Colonic mucosa (tissue), 4 donors: ENCODE data around the gene LELP1. TPM values are rescaled to one million over a fixed set of nuclear protein-coding genes. Genes with fewer than 3 reads are reported as not detected.

Experiments
- DNase-seq: peaks from one replicate; pipeline ENCODE4 v3.0.0-alpha.2; 2020
- H3K27ac ChIP-seq: fragments of 200-600 bp; one replicate; pipeline ENCODE4 v1.8.0; 2021
- H3K27me3 ChIP-seq: fragments of 200-600 bp; one replicate; pipeline ENCODE4 v1.8.0; 2021
- H3K36me3 ChIP-seq: fragments of 200-600 bp; one replicate; pipeline ENCODE4 v1.8.0; 2021
- H3K4me1 ChIP-seq: fragments of 200-600 bp; one replicate; pipeline ENCODE4 v1.8.0; 2021; ENCODE audit warnings: mild to moderate bottlenecking
- H3K4me3 ChIP-seq: fragments of 200-600 bp; one replicate; pipeline ENCODE4 v1.8.0; 2021
- H3K9ac ChIP-seq, 2 donors: one replicate each; pipeline ENCODE4 v1.7.0; 2013; ENCODE audit warnings: control low read depth in 2 of 2, low read depth in 2 of 2, low read length in 2 of 2
- H3K9me3 ChIP-seq: fragments of 200-600 bp; one replicate; pipeline ENCODE4 v1.8.0; 2021
- intact Hi-C: fragments of 100-400 bp; cut with DNase I; formaldehyde crosslinking; loops from one replicate; pipeline ENCODE4 v1.14.1; 2022
- total RNA-seq, 2 donors: library from RNA; stranded (reverse); fragmentation: NEBNext Ultra II Directional in 1 of 2; extraction: Animal tissue kit (Norgen Biotek cat#: 25700) in 1 of 2; gene quantifications; one replicate each; pipeline ENCODE4 v1.2.1, GENCODE V29; 2021
- TF ChIP-seq, protein P1 (sequence below): fragments of 200-600 bp; IDR thresholded peaks from one replicate; pipeline ENCODE4 v1.8.0; 2022; ENCODE audit warnings: antibody characterized with exemption, mild to moderate bottlenecking
- donor health status: healthy.
- donor health status: DM: no; HTN: no; CAD: no.
- donor health status: DM: no; HTN: no; CAD: no.

The LELP1 gene
- total RNA-seq, 2 donors from 2014 or later: not detected

DNA sequence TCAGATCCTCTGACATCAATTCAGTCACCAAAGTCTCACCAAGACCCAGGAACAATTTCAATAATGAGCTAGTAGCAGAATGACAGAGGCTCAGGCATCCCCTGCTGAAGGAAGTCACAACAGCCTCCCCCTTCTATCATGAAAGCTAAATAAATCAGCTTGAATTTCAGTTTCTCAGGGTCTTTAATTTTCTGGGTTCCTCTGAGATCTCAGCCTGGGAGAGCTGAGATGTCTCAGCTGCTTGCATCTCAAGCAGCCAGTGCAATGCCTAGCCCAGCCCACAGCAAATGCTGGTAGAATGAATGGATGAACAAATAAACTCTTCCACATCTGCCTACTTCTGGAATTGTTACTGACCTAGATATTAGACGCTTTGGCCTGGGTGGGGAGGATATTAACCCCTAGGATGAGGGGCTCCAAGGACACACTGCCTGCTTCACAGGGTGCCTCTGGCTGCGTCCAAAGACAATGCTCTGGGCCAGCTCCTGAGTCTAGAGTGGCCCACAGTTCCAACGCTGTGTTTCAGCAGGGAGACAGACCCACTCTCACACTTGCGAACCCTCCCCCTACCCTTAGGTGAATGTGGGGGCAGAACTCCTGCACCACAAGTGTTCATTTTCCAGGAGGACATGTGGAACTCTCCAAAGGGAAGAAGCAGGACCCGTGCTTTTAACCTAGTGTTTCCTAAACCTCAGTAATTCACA lies 45.1 kb downstream of the LELP1 start:
- no peak for DNase-seq
- intact Hi-C loops: no loop called here
- Histone ChIP-seq H3K27me3 (no peaks in the 10 kb centered on the region), H3K4me3 (no peak overlapping the region), H3K36me3 (no peaks in the 10 kb centered on the region), H3K4me1 (no peaks in the 10 kb centered on the region), H3K9ac (no peak overlapping the region), H3K27ac (no peak overlapping the region), H3K9me3 (no peaks in the 10 kb centered on the region)
- TF ChIP-seq, protein P1, sequence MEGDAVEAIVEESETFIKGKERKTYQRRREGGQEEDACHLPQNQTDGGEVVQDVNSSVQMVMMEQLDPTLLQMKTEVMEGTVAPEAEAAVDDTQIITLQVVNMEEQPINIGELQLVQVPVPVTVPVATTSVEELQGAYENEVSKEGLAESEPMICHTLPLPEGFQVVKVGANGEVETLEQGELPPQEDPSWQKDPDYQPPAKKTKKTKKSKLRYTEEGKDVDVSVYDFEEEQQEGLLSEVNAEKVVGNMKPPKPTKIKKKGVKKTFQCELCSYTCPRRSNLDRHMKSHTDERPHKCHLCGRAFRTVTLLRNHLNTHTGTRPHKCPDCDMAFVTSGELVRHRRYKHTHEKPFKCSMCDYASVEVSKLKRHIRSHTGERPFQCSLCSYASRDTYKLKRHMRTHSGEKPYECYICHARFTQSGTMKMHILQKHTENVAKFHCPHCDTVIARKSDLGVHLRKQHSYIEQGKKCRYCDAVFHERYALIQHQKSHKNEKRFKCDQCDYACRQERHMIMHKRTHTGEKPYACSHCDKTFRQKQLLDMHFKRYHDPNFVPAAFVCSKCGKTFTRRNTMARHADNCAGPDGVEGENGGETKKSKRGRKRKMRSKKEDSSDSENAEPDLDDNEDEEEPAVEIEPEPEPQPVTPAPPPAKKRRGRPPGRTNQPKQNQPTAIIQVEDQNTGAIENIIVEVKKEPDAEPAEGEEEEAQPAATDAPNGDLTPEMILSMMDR: no peak

DNA sequence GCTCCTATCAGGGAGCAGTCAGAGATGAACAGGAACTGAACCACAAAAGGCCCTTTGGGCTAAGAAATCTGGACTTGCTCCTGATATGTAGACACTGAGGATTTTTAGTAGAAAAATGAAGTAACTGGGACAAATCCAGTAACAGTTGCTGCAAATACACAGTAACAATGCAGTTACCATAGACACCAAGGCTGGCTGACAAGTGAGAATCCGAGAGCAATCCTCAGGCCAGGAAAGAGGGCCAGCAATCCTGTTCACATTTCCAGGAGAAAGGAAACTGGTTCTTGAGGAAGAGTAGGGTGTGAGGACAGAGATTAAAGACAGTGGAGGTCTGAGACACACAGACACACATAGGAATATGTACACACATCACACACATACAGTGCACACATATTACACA lies 46.9 kb downstream of the LELP1 start:
- no peak for DNase-seq
- intact Hi-C loops: no loop called here
- no peaks in the 10 kb centered on the region for H3K4me1 ChIP-seq
- H3K4me3 ChIP-seq: no peak overlapping the region
- no peak overlapping the region for H3K9ac ChIP-seq
- no peak overlapping the region for H3K27ac ChIP-seq
- TF ChIP-seq, protein P1: no peak
- H3K27me3 ChIP-seq: no peaks in the 10 kb centered on the region
- H3K36me3 ChIP-seq: no peaks in the 10 kb centered on the region
- H3K9me3 ChIP-seq: no peaks in the 10 kb centered on the region

DNA sequence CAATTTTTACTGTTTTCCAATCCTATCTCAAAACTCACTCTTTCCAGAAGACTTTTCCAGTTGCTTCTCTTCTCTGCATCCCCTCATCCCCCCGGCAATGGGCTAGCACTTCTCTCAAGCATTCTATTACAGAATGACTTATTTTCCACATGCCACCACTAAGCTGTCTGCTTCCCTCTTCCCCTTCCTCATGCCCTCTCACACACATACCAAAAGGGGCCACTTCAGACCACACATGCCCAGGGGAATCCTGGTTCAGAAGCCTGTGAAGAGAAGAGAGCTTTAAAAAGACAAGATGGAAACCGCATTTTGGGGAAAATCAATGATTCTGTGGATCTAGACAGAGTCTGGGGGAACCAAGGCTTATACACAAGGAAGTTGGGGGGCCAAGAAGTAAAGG lies 47.9 kb downstream of the LELP1 start:
- Histone ChIP-seq H3K9me3 (no peaks in the 10 kb centered on the region), H3K36me3 (no peaks in the 10 kb centered on the region)

DNA sequence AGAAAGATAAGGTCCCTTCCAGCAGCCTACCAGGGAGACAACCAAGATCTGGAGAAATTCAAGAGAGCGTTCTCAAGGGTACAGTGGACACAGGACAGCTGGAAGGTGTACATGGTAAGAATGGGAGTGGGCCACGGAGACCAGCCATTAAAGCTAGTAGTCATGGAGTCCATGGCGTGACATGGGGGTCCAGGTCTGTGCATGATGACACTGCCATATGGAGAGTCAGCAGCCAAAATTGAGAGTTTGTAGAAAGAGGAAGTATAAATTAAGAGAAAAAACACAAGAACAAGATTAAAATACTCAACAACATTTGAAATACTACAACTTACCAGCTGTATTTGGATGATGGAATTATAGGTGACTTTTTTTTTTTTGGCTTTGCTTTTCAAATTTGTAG lies 48.3 kb downstream of the LELP1 start:
- H3K9me3 ChIP-seq: no peaks in the 10 kb centered on the region
- no peak overlapping the region for H3K9ac ChIP-seq
- no peak overlapping the region for H3K27ac ChIP-seq
- H3K4me1 ChIP-seq: no peaks in the 10 kb centered on the region
- DNase-seq: no peak
- TF ChIP-seq, protein P1: no peak
- intact Hi-C loops: no loop called here
- no peaks in the 10 kb centered on the region for H3K36me3 ChIP-seq
- H3K27me3 ChIP-seq: no peaks in the 10 kb centered on the region
- no peak overlapping the region for H3K4me3 ChIP-seq

More for the DNA sequence above, 47.9 kb downstream of the LELP1 start:
- Histone ChIP-seq H3K27me3 (no peaks in the 10 kb centered on the region), H3K9ac (no peak overlapping the region), H3K4me3 (no peak overlapping the region), H3K27ac (no peak overlapping the region), H3K4me1 (no peaks in the 10 kb centered on the region)
- TF ChIP-seq, protein P1: no peak
- intact Hi-C loops: no loop called here
- no peak for DNase-seq

DNA sequence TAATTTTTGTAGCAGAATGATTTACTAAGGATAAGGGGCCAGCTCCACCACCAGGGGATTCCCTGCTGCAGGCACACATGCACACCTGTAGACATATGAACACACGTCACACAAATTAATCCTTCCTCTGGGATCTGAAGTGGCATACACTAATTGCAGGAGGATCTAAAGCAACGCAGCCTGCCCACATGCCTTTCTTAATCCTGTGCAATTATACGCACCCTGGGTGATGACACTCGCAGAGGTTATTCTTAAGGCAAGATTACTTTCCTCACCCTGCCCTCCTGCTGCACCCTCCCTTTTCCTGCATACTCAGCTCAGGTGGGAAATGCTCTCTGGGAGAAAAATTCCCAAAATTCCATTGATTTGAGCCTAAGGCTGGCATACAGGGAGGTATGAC lies 48.8 kb downstream of the LELP1 start:
- Histone ChIP-seq H3K4me3 (no peak overlapping the region), H3K4me1 (no peaks in the 10 kb centered on the region), H3K27ac (no peak overlapping the region), H3K27me3 (no peaks in the 10 kb centered on the region), H3K9ac (no peak overlapping the region), H3K9me3 (no peaks in the 10 kb centered on the region), H3K36me3 (no peaks in the 10 kb centered on the region)
- intact Hi-C loops: no loop called here
- DNase-seq: no peak
- TF ChIP-seq, protein P1: no peak
